Neutrophil (primary cell): ENCODE measurements around the gene ZFAND2B.
"Not testable (repeated sequence)": the region's sequence is repeated elsewhere in the genome, so short reads cannot be mapped to it uniquely, and the experiment has no call there.

ENCODE experiments used
- H3K27ac ChIP-seq: fragments of 200-600 bp; sonication (generic); 2 replicates; pipeline ENCODE4 v1.5.1; 2016; ENCODE audit warnings: mild to moderate bottlenecking, moderate library complexity
- H3K27me3 ChIP-seq: fragments of 200-600 bp; sonication (generic); 2 replicates; pipeline ENCODE4 v1.6.0; 2016; ENCODE audit warnings: mild to moderate bottlenecking
- H3K36me3 ChIP-seq: fragments of 200-600 bp; sonication (generic); 2 replicates; pipeline ENCODE4 v1.5.1; 2017
- H3K4me1 ChIP-seq, 2 experiments: fragments of 200-600 bp in 1 of 2; sonication (generic) in 1 of 2; 1 replicate in 1 of 2; 2 replicates in 1 of 2; pipeline versions ENCODE4 v1.5.1 to v1.6.1; 2013 to 2016; ENCODE audit warnings: low read depth in 1 of 2, low read length in 1 of 2, mild to moderate bottlenecking in 1 of 2, moderate library complexity in 1 of 2; ENCODE audit not compliant: control insufficient read depth in 1 of 2, insufficient read depth in 1 of 2
- H3K4me3 ChIP-seq, 2 experiments: fragments of 200-600 bp in 1 of 2; sonication (generic) in 1 of 2; 1 replicate in 1 of 2; 2 replicates in 1 of 2; pipeline ENCODE4 v1.5.1; 2013 to 2016; ENCODE audit warnings: low read depth in 1 of 2, low read length in 1 of 2, mild to moderate bottlenecking in 1 of 2, moderate library complexity in 1 of 2
- H3K9me3 ChIP-seq: fragments of 200-600 bp; sonication (generic); 2 replicates; pipeline ENCODE4 v1.5.1; 2016
- CTCF ChIP-seq: fragments of 200-600 bp; sonication (generic); IDR thresholded peaks from 2 replicates; pipeline ENCODE4 v1.5.1; 2016; ENCODE audit warnings: antibody characterized with exemption

The ZFAND2B gene

GRCh38 chr2:219186754-219187456, 19.7 kb upstream of the ZFAND2B start:
- Histone ChIP-seq H3K27ac (no peak overlapping the region), H3K4me3 (no peak overlapping the region), H3K27me3 (no peaks in the 10 kb centered on the region), H3K4me1 (peaks cover 19% of the 10 kb centered on the region in 2 experiments), H3K9me3 (no peaks in the 10 kb centered on the region), H3K36me3 (peaks cover 48% of the 10 kb centered on the region)
- no peak for TF ChIP-seq CTCF

- Histone ChIP-seq H3K27ac (no peak overlapping the region), H3K4me3 (no peak overlapping the region), H3K4me1 (no peaks in the 10 kb centered on the region), H3K27me3 (peaks cover 24% of the 10 kb centered on the region), H3K9me3 (no peaks in the 10 kb centered on the region), H3K36me3 (no peaks in the 10 kb centered on the region)
- TF ChIP-seq CTCF = no peak
These were observed 9.2 kb upstream of the ZFAND2B start for GRCh38 chr2:219197388-219197787.

- TF ChIP-seq CTCF = no peak
These were observed 7.6 kb upstream of the ZFAND2B start for GRCh38 chr2:219198974-219199373.

GRCh38 chr2:219199470-219200211, 6.9 kb upstream of the ZFAND2B start:
- no peaks in the 10 kb centered on the region for H3K36me3 ChIP-seq
- H3K27me3 ChIP-seq = peaks cover 24% of the 10 kb centered on the region
- no peaks in the 10 kb centered on the region for H3K4me1 ChIP-seq
- H3K9me3 ChIP-seq = no peaks in the 10 kb centered on the region
- no peak for TF ChIP-seq CTCF
- H3K4me3 ChIP-seq = no peak overlapping the region
- H3K27ac ChIP-seq = no peak overlapping the region

More at GRCh38 chr2:219198974-219199373, 7.6 kb upstream of the ZFAND2B start:
- no peak overlapping the region for H3K27ac ChIP-seq
- H3K4me1 ChIP-seq = no peaks in the 10 kb centered on the region
- no peaks in the 10 kb centered on the region for H3K9me3 ChIP-seq
- peaks cover 24% of the 10 kb centered on the region for H3K27me3 ChIP-seq
- H3K4me3 ChIP-seq = no peak overlapping the region
- H3K36me3 ChIP-seq = no peaks in the 10 kb centered on the region

GRCh38 chr2:219200502-219201326, 5.9 kb upstream of the ZFAND2B start:
- H3K27ac ChIP-seq, H3K4me1 ChIP-seq, H3K36me3 ChIP-seq, H3K9me3 ChIP-seq, H3K4me3 ChIP-seq: not testable (repeated sequence)
- peaks cover 16% of the 10 kb centered on the region for H3K27me3 ChIP-seq

GRCh38 chr2:219201331-219201730, 5.3 kb upstream of the ZFAND2B start:
- H3K27ac ChIP-seq, H3K4me1 ChIP-seq, H3K36me3 ChIP-seq, H3K9me3 ChIP-seq, H3K4me3 ChIP-seq: not testable (repeated sequence)
- H3K27me3 ChIP-seq = peaks cover 13% of the 10 kb centered on the region
